ENCODE measurements around the gene CEBPG. TPM values are rescaled to one million over a fixed set of nuclear protein-coding genes. Genes with fewer than 3 reads are reported as not detected.

Gene CEBPG
- total and polyA plus RNA-seq, 4 donors: 8.6 to 32.2 (median 26.1) TPM

- no peak overlapping the region for H3K27ac ChIP-seq (ENCODE audit: low read depth in 1 of 2, low read length in 2 of 2)
- no peaks in the 10 kb centered on the region for H3K9me3 ChIP-seq (ENCODE audit: control insufficient read depth, low read length)
- DNase-seq: peak; percentile 24 to 62
- no peak overlapping the region for H3K4me3 ChIP-seq (ENCODE audit: low read length in 2 of 2)
- ATAC-seq (ENCODE audit: low FRiP score): peak; percentile 38
- H3K27me3 ChIP-seq (ENCODE audit: control insufficient read depth in 1 of 2, insufficient read depth in 2 of 2, low read length in 1 of 2): no peaks in the 10 kb centered on the region
- H3K4me1 ChIP-seq (ENCODE audit: control insufficient read depth in 1 of 2, insufficient read depth in 2 of 2, low read length in 2 of 2): no peaks in the 10 kb centered on the region
- intact Hi-C loops (cut with DNase I): no loop called here
- no peaks in the 10 kb centered on the region for H3K36me3 ChIP-seq (ENCODE audit: control insufficient read depth in 1 of 2, insufficient read depth in 2 of 2, low read length in 1 of 2)
- 70 to 72% methylated on average over 24 of the region's 24 CpGs for WGBS, 2 donors
These were observed 53.3 kb downstream of the CEBPG start for GRCh38 chr19:33426621-33427361.

DNA sequence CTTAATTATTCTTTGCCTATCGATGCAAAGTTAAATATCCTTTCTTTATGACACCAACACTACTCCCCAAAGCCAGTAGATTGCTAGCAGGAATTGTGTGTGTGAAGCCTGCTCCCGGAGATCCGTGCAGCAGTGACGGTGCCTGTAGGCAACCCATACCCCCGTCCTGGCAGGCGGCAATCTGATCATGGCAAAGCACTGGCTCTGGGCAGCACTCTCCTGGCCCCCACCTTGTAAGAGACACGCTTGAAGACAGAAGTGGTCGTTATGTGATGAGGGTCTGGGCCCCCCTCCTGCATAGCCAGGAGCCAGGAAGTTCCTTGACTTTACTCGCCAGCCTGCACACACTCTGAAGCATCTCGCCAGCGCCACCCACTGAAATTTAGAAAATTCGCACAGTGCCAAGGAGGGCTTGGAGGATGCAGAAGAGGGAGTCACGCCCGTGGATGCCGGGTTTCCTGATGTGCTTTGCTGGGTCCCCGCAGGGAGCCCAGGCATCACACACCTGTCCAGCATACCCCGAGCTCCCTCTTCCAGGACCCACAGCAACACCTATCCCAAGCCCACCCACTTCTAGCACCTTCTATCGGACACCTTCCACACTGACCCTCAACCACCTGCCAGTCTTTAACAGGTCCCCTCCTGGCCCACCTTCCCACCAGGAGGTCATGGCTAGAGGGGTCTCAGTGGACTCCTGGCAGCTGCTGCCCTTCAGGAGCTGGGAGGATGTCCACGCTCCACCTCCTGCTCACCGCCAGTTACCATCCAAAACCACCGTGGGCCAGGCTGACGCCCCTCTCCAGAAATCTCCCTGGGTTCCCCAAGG lies 54.5 kb downstream of the CEBPG start:
- no peaks in the 10 kb centered on the region for H3K9me3 ChIP-seq (ENCODE audit: control insufficient read depth, low read length)
- no peaks in the 10 kb centered on the region for H3K36me3 ChIP-seq (ENCODE audit: control insufficient read depth in 1 of 2, insufficient read depth in 2 of 2, low read length in 1 of 2)
- intact Hi-C loops (cut with DNase I): no loop called here
- no peak overlapping the region for H3K4me3 ChIP-seq (ENCODE audit: low read length in 2 of 2)
- no peak overlapping the region for H3K27ac ChIP-seq (ENCODE audit: low read depth in 1 of 2, low read length in 2 of 2)
- no peaks in the 10 kb centered on the region for H3K4me1 ChIP-seq (ENCODE audit: control insufficient read depth in 1 of 2, insufficient read depth in 2 of 2, low read length in 2 of 2)
- no peaks in the 10 kb centered on the region for H3K27me3 ChIP-seq (ENCODE audit: control insufficient read depth in 1 of 2, insufficient read depth in 2 of 2, low read length in 1 of 2)
- 87 to 88% methylated on average over 22 of the region's 22 CpGs for WGBS, 2 donors
- peak; percentile 24 to 51 for DNase-seq
- no peak for ATAC-seq (ENCODE audit: low FRiP score)

- Histone ChIP-seq H3K27ac (ENCODE audit: low read depth in 1 of 2, low read length in 2 of 2) (no peak overlapping the region), H3K4me1 (ENCODE audit: control insufficient read depth in 1 of 2, insufficient read depth in 2 of 2, low read length in 2 of 2) (no peaks in the 10 kb centered on the region), H3K4me3 (ENCODE audit: low read length in 2 of 2) (no peak overlapping the region), H3K36me3 (ENCODE audit: control insufficient read depth in 1 of 2, insufficient read depth in 2 of 2, low read length in 1 of 2) (no peaks in the 10 kb centered on the region), H3K9me3 (ENCODE audit: control insufficient read depth, low read length) (no peaks in the 10 kb centered on the region), H3K27me3 (ENCODE audit: control insufficient read depth in 1 of 2, insufficient read depth in 2 of 2, low read length in 1 of 2) (no peaks in the 10 kb centered on the region)
- ATAC-seq (ENCODE audit: low FRiP score) (no peak), DNase-seq (peak in 1 of 2 donors; percentile 59)
- intact Hi-C loops (cut with DNase I): no loop called here
- 89 to 92% methylated on average over 5 of the region's 5 CpGs for WGBS, 2 donors
These were observed 55.2 kb downstream of the CEBPG start for GRCh38 chr19:33428627-33429125.

GRCh38 chr19:33429891-33430673 lies 56.6 kb downstream of the CEBPG start:
- WGBS, 2 donors: 71 to 76% methylated on average over 17 of the region's 17 CpGs
- Histone ChIP-seq H3K4me1 (ENCODE audit: control insufficient read depth in 1 of 2, insufficient read depth in 2 of 2, low read length in 2 of 2) (no peaks in the 10 kb centered on the region), H3K27me3 (ENCODE audit: control insufficient read depth in 1 of 2, insufficient read depth in 2 of 2, low read length in 1 of 2) (no peaks in the 10 kb centered on the region), H3K36me3 (ENCODE audit: control insufficient read depth in 1 of 2, insufficient read depth in 2 of 2, low read length in 1 of 2) (no peaks in the 10 kb centered on the region), H3K9me3 (ENCODE audit: control insufficient read depth, low read length) (no peaks in the 10 kb centered on the region), H3K4me3 (ENCODE audit: low read length in 2 of 2) (no peak overlapping the region), H3K27ac (ENCODE audit: low read depth in 1 of 2, low read length in 2 of 2) (no peak overlapping the region)
- ATAC-seq (ENCODE audit: low FRiP score) (no peak), DNase-seq (peak; percentile 33 to 57)
- intact Hi-C loops (cut with DNase I): loop anchor here (1.0 to 5.0 kb wide), 2 partner anchors 341 to 342 kb away; no protein-coding TSS in a partner anchor

DNA sequence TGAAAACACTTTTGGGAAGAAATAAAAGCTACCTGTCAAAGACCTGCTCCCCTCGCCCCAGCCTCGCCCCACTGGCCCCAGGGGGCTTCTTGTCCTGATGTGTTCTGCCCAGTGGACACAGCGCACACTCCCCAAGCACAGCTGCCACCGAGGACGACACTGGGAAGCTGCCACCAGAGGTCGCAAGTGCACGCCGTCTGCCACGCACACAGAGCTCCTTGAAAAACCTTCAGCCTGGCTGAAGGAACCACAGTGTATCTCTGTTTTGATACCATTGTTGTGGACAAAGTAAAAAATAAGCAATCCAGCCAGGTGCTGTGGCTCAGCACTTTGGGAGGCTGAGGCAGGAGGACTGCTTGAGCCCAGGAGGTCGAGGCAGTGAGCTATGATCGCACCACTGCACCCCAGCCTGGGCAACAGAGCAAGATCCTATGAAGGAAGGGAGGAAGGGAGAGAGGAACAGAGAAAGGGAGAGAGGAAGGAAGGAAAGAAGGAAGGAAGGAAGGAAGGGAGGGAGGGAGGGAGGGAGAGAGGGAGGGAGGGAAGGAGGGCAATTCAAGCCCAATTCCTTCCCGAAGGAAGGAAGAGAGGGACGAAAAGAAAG lies 57.3 kb downstream of the CEBPG start:
- DNase-seq (peak; percentile 77 to 89), ATAC-seq (ENCODE audit: low FRiP score) (no peak)
- intact Hi-C loops (cut with DNase I): loop anchor here (1.0 to 5.0 kb wide), 2 partner anchors 341 to 342 kb away; no protein-coding TSS in a partner anchor
- no peaks in the 10 kb centered on the region for H3K27me3 ChIP-seq (ENCODE audit: control insufficient read depth in 1 of 2, insufficient read depth in 2 of 2, low read length in 1 of 2)
- WGBS, 2 donors: 30 to 33% methylated on average over 13 of the region's 13 CpGs
- no peaks in the 10 kb centered on the region for H3K36me3 ChIP-seq (ENCODE audit: control insufficient read depth in 1 of 2, insufficient read depth in 2 of 2, low read length in 1 of 2)
- no peaks in the 10 kb centered on the region for H3K4me1 ChIP-seq (ENCODE audit: control insufficient read depth in 1 of 2, insufficient read depth in 2 of 2, low read length in 2 of 2)
- H3K27ac ChIP-seq (ENCODE audit: low read depth in 1 of 2, low read length in 2 of 2): no peak overlapping the region
- no peaks in the 10 kb centered on the region for H3K9me3 ChIP-seq (ENCODE audit: control insufficient read depth, low read length)
- no peak overlapping the region for H3K4me3 ChIP-seq (ENCODE audit: low read length in 2 of 2)

GRCh38 chr19:33432015-33432414 lies 58.5 kb downstream of the CEBPG start:
- no peaks in the 10 kb centered on the region for H3K36me3 ChIP-seq (ENCODE audit: control insufficient read depth in 1 of 2, insufficient read depth in 2 of 2, low read length in 1 of 2)
- DNase-seq (peak; percentile 30 to 52), ATAC-seq (ENCODE audit: low FRiP score) (no peak)
- no peaks in the 10 kb centered on the region for H3K27me3 ChIP-seq (ENCODE audit: control insufficient read depth in 1 of 2, insufficient read depth in 2 of 2, low read length in 1 of 2)
- no peak overlapping the region for H3K4me3 ChIP-seq (ENCODE audit: low read length in 2 of 2)
- no peak overlapping the region for H3K27ac ChIP-seq (ENCODE audit: low read depth in 1 of 2, low read length in 2 of 2)
- intact Hi-C loops (cut with DNase I): loop anchor here in 1 of 2 donors (5.0 kb wide), 1 partner anchor 340 kb away; no protein-coding TSS in a partner anchor
- no peaks in the 10 kb centered on the region for H3K4me1 ChIP-seq (ENCODE audit: control insufficient read depth in 1 of 2, insufficient read depth in 2 of 2, low read length in 2 of 2)
- H3K9me3 ChIP-seq (ENCODE audit: control insufficient read depth, low read length): no peaks in the 10 kb centered on the region
- WGBS, 2 donors: 30 to 36% methylated on average over 5 of the region's 5 CpGs

All from aorta (tissue), 5 donors.